ENCODE data around the gene TANGO2.

TANGO2 gene

GRCh38 chr22:20093418-20094196 lies 72.7 kb downstream of the TANGO2 start:
- in situ Hi-C loops (cut with HindIII; ENCODE audit: low sequenced_read_pairs) = no loop called here
- DNase-seq (ENCODE audit: low read depth) = no peak
- H3K4me3 ChIP-seq (ENCODE audit: low read depth, low read length) = no peak overlapping the region
- TF ChIP-seq, protein P1, sequence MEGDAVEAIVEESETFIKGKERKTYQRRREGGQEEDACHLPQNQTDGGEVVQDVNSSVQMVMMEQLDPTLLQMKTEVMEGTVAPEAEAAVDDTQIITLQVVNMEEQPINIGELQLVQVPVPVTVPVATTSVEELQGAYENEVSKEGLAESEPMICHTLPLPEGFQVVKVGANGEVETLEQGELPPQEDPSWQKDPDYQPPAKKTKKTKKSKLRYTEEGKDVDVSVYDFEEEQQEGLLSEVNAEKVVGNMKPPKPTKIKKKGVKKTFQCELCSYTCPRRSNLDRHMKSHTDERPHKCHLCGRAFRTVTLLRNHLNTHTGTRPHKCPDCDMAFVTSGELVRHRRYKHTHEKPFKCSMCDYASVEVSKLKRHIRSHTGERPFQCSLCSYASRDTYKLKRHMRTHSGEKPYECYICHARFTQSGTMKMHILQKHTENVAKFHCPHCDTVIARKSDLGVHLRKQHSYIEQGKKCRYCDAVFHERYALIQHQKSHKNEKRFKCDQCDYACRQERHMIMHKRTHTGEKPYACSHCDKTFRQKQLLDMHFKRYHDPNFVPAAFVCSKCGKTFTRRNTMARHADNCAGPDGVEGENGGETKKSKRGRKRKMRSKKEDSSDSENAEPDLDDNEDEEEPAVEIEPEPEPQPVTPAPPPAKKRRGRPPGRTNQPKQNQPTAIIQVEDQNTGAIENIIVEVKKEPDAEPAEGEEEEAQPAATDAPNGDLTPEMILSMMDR (IDR thresholded peaks at IDR 0.05; ENCODE audit: low read depth, low read length, missing control alignments) = no peak

DNA sequence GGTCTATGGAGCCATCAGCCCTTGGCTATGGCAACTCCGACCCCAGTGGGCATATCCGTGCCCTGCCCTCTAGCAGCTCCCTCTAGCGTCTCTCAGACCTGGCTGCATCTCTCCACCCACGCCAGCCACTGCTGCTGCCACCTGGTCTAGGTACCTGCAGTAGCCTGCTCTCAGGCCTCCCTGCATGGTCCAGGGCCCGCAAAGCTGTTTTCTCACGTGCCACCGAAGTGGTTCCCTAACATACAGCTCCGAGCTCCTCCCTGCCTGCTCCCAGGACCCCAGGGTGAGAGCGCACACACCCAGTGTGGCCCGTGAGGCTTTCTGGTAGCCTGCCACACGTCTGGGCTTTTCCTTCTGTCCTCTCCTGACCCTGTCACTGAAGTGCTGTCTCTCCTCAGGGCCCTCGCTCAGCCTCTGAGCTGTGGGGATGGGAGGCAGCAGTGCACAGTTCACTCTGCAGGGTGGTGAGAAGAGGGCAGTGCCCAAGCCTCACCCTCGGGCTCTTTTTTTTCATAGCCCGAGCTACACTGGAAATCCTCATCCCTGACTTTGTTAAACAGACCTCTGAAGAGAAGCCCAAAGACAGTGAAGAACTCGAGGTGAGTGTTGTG lies 73.4 kb downstream of the TANGO2 start:
- DNase-seq (ENCODE audit: low read depth) = no peak
- H3K4me3 ChIP-seq (ENCODE audit: low read depth, low read length) = no peak overlapping the region
- in situ Hi-C loops (cut with HindIII; ENCODE audit: low sequenced_read_pairs) = no loop called here
- TF ChIP-seq, protein P1 (IDR thresholded peaks at IDR 0.05; ENCODE audit: low read depth, low read length, missing control alignments) = no peak

DNA sequence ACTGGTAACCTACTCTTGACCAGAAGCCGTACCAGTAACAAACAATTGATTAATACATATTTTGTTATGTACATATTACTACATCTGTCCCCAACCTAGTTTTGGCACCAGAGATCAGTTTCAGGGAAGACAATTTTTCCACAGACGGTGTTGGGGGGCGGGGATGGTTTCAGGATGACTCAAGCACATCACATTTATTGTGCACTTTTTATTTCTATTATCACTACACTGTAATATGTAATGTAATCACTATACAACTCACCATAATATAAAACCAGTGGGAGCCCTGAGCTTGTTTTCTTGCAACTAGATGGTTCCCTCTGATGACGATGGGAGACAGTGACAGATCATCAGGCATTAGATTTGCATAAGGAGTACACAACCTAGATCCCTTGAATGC lies 74.6 kb downstream of the TANGO2 start:
- DNase-seq (ENCODE audit: low read depth) = no peak
- in situ Hi-C loops (cut with HindIII; ENCODE audit: low sequenced_read_pairs) = no loop called here
- no peak overlapping the region for H3K4me3 ChIP-seq (ENCODE audit: low read depth, low read length)
- TF ChIP-seq, protein P1 (IDR thresholded peaks at IDR 0.05; ENCODE audit: low read depth, low read length, missing control alignments) = no peak

- TF ChIP-seq, protein P1 (IDR thresholded peaks at IDR 0.05; ENCODE audit: low read depth, low read length, missing control alignments) = no peak
- no peak for DNase-seq (ENCODE audit: low read depth)
- H3K4me3 ChIP-seq (ENCODE audit: low read depth, low read length) = no peak overlapping the region
- in situ Hi-C loops (cut with HindIII; ENCODE audit: low sequenced_read_pairs) = no loop called here
Observed at GRCh38 chr22:20096574-20097420, 75.9 kb downstream of the TANGO2 start.

DNA sequence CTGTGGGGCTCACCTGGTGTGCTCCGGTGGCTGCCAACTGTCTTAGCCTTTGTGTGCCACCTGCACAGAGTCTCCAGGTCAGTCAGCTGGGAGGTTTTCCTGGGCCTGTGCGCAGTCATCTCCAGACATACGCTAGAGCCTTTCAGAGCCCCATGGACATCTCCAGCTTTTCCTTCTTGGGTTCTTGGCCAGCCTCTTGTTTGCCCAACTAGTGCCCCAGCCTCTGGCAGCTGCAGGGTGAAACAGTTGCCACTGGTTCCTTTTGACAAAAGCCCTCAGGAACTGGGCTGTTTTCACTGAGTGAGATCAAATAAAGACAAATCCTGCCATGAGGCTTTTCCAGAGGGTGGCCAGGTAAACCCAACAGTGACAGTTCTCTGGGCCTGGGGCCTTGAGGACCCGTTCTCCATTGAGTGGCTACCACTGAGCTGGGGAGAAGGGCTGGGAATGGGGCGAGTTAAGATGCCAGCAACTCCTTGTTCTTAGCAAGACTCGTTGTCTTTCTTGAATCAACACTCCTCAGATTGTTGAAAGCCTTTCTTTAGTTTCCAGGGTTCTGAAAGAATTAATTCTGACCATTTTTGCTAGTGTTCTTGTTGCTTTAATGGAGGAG lies 78.3 kb downstream of the TANGO2 start:
- in situ Hi-C loops (cut with HindIII; ENCODE audit: low sequenced_read_pairs) = no loop called here
- no peak for DNase-seq (ENCODE audit: low read depth)
- TF ChIP-seq, protein P1 (IDR thresholded peaks at IDR 0.05; ENCODE audit: low read depth, low read length, missing control alignments) = no peak
- H3K4me3 ChIP-seq (ENCODE audit: low read depth, low read length) = no peak overlapping the region

DNA sequence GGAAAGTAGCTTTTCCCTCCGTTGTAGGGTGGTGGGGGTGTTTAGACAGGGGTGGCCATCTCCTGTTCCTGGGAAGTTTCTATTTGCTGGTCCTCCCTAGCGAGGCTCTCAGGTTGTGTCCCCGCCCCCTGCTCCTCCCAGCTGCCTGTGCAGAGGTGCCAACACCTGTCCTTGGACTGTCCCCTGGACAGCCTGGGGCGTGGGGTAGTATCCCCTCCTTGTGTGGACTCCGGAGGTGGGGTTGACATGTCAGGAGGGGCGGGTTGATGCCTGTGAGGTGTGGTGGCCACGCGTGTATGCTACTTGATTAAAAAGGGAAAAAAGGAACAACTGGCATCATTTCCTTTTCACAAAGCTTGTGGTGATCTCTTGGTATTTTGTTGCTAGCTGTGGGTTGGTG lies 80.7 kb downstream of the TANGO2 start:
- no peak for DNase-seq (ENCODE audit: low read depth)
- TF ChIP-seq, protein P1 (IDR thresholded peaks at IDR 0.05; ENCODE audit: low read depth, low read length, missing control alignments) = no peak
- in situ Hi-C loops (cut with HindIII; ENCODE audit: low sequenced_read_pairs) = no loop called here
- H3K4me3 ChIP-seq (ENCODE audit: low read depth, low read length) = no peak overlapping the region

Measured in astrocyte of the cerebellum (primary cell).